HEK293T (cell line): ENCODE results near the gene KPTN.

Experiments used
- CTCF ChIA-PET: fragments of 350-600 bp; formaldehyde crosslinking; extraction: SDS; loops from one replicate; lab custom pipeline; 2021; ENCODE audit warnings: antibody characterized with exemption, inconsistent platforms; lab: Yijun Ruan, JAX
- POLR2A ChIA-PET: fragments of 350-600 bp; formaldehyde crosslinking; extraction: SDS; loops from one replicate; lab custom pipeline; 2020; ENCODE audit warnings: antibody characterized with exemption, inconsistent platforms; lab: Yijun Ruan, JAX
- DNase-seq: peaks from one replicate; pipeline ENCODE4 v3.0.0; 2012; ENCODE audit warnings: mixed read lengths; ENCODE audit errors: extremely low spot score
- ARNT ChIP-seq: fragments of 450-650 bp; IDR thresholded peaks from 2 replicates; pipeline ENCODE4 v1.6.1; 2017; ENCODE audit warnings: mild to moderate bottlenecking
- BHLHE40 ChIP-seq: fragments of 450-650 bp; IDR thresholded peaks from 2 replicates; pipeline ENCODE4 v1.6.1; 2016; ENCODE audit warnings: mild to moderate bottlenecking, moderate library complexity, borderline replicate concordance
- CTBP1 ChIP-seq: fragments of 450-650 bp; IDR thresholded peaks from 2 replicates; pipeline ENCODE4 v1.6.1; 2016; ENCODE audit warnings: borderline replicate concordance
- ELF4 ChIP-seq: fragments of 450-650 bp; IDR thresholded peaks from 2 replicates; pipeline ENCODE4 v1.6.1; 2017; ENCODE audit warnings: antibody characterized with exemption
- FOXA1 ChIP-seq: fragments of 450-650 bp; IDR thresholded peaks from 2 replicates; pipeline ENCODE4 v1.6.1; 2016; ENCODE audit warnings: mild to moderate bottlenecking
- FOXM1 ChIP-seq: fragments of 450-650 bp; IDR thresholded peaks from 2 replicates; pipeline ENCODE4 v1.6.1; 2017; ENCODE audit warnings: mild to moderate bottlenecking, borderline replicate concordance
- HDGF ChIP-seq: fragments of 450-650 bp; IDR thresholded peaks from 2 replicates; pipeline ENCODE4 v1.6.1; 2017; ENCODE audit warnings: antibody characterized with exemption, borderline replicate concordance
- LEF1 ChIP-seq: fragments of 450-650 bp; IDR thresholded peaks from 2 replicates; pipeline ENCODE4 v1.6.1; 2017; ENCODE audit warnings: mild to moderate bottlenecking, borderline replicate concordance
- NFRKB ChIP-seq: fragments of 450-650 bp; IDR thresholded peaks from 2 replicates; pipeline ENCODE4 v1.6.1; 2016; ENCODE audit warnings: mild to moderate bottlenecking, moderate library complexity
- PKNOX1 ChIP-seq: fragments of 450-650 bp; IDR thresholded peaks from 2 replicates; pipeline ENCODE4 v1.6.1; 2016
- SP1 ChIP-seq: fragments of 450-650 bp; IDR thresholded peaks from 2 replicates; pipeline ENCODE4 v1.6.1; 2017
- SUZ12 ChIP-seq: fragments of 450-650 bp; IDR thresholded peaks from 2 replicates; pipeline ENCODE4 v1.6.1; 2016; ENCODE audit warnings: mild to moderate bottlenecking
- TARDBP ChIP-seq: fragments of 450-650 bp; IDR thresholded peaks from 2 replicates; pipeline ENCODE4 v1.6.1; 2016
- ZNF384 ChIP-seq: fragments of 450-650 bp; IDR thresholded peaks from 2 replicates; pipeline ENCODE4 v1.6.1; 2016

Gene KPTN

GRCh38 chr19:47428177-47428894 lies 55.7 kb downstream of the KPTN start:
- ChIA-PET POLR2A (interaction anchor here (0.7 to 1.2 kb wide), 6 partner anchors 8 to 315 kb away, joined by 3 to 7 read pairs (median 4); partner anchors contain the start of genes CCDC9, DHX34 and ZC3H4), CTCF (interaction anchor here (0.7 to 1.9 kb wide), 15 partner anchors 8 to 393 kb away, joined by 3 to 12 read pairs (median 4); partner anchors contain the start of genes DHX34 and NAPA)
- TF ChIP-seq SUZ12, result no peak
- TF ChIP-seq HDGF, result no peak
- TF ChIP-seq CTBP1, result no peak
- TF ChIP-seq SP1, result no peak
- TF ChIP-seq PKNOX1, result peak; percentile 96
- TF ChIP-seq NFRKB, result no peak
- DNase-seq, result peak; percentile 95

GRCh38 chr19:47427241-47428176 lies 56.5 kb downstream of the KPTN start:
- POLR2A ChIA-PET, result interaction anchor here (0.8 to 1.2 kb wide), 5 partner anchors 9 to 314 kb away, joined by 3 to 7 read pairs (median 3); partner anchors contain the start of genes CCDC9, DHX34 and ZC3H4
- TF ChIP-seq TARDBP (no peak), PKNOX1 (no peak), CTBP1 (no peak), NFRKB (no peak), FOXM1 (no peak), LEF1 (no peak), ZNF384 (no peak), ELF4 (no peak), HDGF (no peak), ARNT (no peak), BHLHE40 (no peak), SP1 (no peak), FOXA1 (no peak)
- CTCF ChIA-PET, result interaction anchor here (0.7 to 1.9 kb wide), 15 partner anchors 9 to 392 kb away, joined by 3 to 12 read pairs (median 4); partner anchors contain the start of genes DHX34 and NAPA
- DNase-seq, result peak; percentile 75
